Esophagus squamous epithelium (tissue), 4 donors: ENCODE results near the gene KRTAP17-1.

ENCODE experiments used
- POLR2A ChIP-seq, 4 donors: fragments of 450-650 bp; IDR thresholded peaks; one replicate each; pipeline ENCODE4 v1.6.1; 2017; ENCODE audit warnings: antibody characterized with exemption in 4 of 4, mild to moderate bottlenecking in 4 of 4, moderate library complexity in 3 of 4
- TF ChIP-seq, protein P1 (sequence below), 6 experiments: fragments of 450-650 bp in 4 of 6; fragments of 200-600 bp in 2 of 6; sonication (generic) in 2 of 6; IDR thresholded peaks; one replicate each; pipeline ENCODE4 v1.5.1; 2016 to 2019; ENCODE audit warnings: antibody characterized with exemption in 6 of 6, mild to moderate bottlenecking in 4 of 6, moderate library complexity in 4 of 6

DNA sequence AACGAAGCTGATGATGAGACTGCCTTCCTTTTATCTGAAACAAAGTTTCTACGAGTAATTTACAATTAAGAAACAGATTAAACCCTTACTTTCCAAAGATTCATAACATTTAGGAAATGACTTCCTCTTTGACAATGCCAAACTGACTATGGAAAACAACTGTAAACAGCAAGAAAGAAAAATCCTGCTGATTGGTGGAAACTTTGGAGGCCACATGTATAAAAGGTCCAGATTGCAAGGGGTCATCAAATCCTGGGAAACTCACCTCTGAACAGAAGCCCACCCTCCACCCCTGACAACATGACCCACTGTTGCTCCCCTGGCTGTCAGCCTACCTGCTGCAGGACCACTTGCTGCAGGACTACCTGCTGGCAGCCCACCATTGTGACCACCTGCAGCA lies 50.4 kb downstream of the KRTAP17-1 start, which contains the start of gene KRTAP9-6:
- TF ChIP-seq, protein P1, sequence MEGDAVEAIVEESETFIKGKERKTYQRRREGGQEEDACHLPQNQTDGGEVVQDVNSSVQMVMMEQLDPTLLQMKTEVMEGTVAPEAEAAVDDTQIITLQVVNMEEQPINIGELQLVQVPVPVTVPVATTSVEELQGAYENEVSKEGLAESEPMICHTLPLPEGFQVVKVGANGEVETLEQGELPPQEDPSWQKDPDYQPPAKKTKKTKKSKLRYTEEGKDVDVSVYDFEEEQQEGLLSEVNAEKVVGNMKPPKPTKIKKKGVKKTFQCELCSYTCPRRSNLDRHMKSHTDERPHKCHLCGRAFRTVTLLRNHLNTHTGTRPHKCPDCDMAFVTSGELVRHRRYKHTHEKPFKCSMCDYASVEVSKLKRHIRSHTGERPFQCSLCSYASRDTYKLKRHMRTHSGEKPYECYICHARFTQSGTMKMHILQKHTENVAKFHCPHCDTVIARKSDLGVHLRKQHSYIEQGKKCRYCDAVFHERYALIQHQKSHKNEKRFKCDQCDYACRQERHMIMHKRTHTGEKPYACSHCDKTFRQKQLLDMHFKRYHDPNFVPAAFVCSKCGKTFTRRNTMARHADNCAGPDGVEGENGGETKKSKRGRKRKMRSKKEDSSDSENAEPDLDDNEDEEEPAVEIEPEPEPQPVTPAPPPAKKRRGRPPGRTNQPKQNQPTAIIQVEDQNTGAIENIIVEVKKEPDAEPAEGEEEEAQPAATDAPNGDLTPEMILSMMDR (IDR thresholded peaks at IDR 0.05), result no peak
- no peak for TF ChIP-seq POLR2A (IDR thresholded peaks at IDR 0.05)
